HEK293 (cell line): ENCODE data around the gene SPOCK1.
A peak's percentile ranks its signal among the peaks of the same experiment; 100 is the strongest.

Experiments
- CTCF ChIA-PET: fragments of 350-600 bp; formaldehyde crosslinking; extraction: SDS; loops from one replicate; lab custom pipeline; 2021; ENCODE audit warnings: antibody characterized with exemption; lab: Yijun Ruan, JAX
- POLR2A ChIA-PET: fragments of 300-600 bp; formaldehyde crosslinking; extraction: SDS; loops from one replicate; lab custom pipeline; 2020; ENCODE audit warnings: antibody characterized with exemption, inconsistent platforms; lab: Yijun Ruan, JAX
- H3K27ac ChIP-seq: fragments of 200-500 bp; sonication (Bioruptor generic); 2 replicates; pipeline ENCODE4 v1.5.1; 2014; ENCODE audit warnings: low read depth, low read length, control low read depth, inconsistent platforms; ENCODE audit errors: extremely low read depth
- H3K36me3 ChIP-seq, 2 experiments: fragments of 200-500 bp in 1 of 2; sonication (Bioruptor generic) in 1 of 2; 1 replicate in 1 of 2; 2 replicates in 1 of 2; pipeline ENCODE4 v1.5.1; 2014 to 2017; ENCODE audit warnings: inconsistent platforms in 2 of 2, low read length in 2 of 2; ENCODE audit not compliant: control insufficient read depth in 2 of 2, insufficient read depth in 1 of 2
- H3K4me1 ChIP-seq: fragments of 200-500 bp; sonication (Bioruptor generic); 2 replicates; pipeline ENCODE4 v1.5.1; 2014; ENCODE audit warnings: mild to moderate bottlenecking, low read length, inconsistent platforms; ENCODE audit not compliant: control insufficient read depth, insufficient read depth
- H3K4me3 ChIP-seq: 2 replicates; pipeline ENCODE4 v1.5.1; 2011; ENCODE audit warnings: low read depth, mild to moderate bottlenecking, control low read depth, low read length, moderate library complexity
- H3K9me3 ChIP-seq: fragments of 200-500 bp; sonication (Bioruptor generic); 2 replicates; pipeline ENCODE4 v1.5.1; 2014; ENCODE audit warnings: low read depth, low read length, inconsistent platforms; ENCODE audit not compliant: control insufficient read depth, insufficient read depth
- ATF2 ChIP-seq: fragments of 450-650 bp; formaldehyde crosslinking; IDR thresholded peaks from 2 replicates; pipeline ENCODE4 v1.5.1; 2016; ENCODE audit warnings: missing biosample characterization, missing genetic modification characterization, low read depth
- EGR2 ChIP-seq: fragments of 450-650 bp; formaldehyde crosslinking; IDR thresholded peaks from 2 replicates; pipeline ENCODE4 v1.5.1; 2016; ENCODE audit warnings: low read depth, missing biosample characterization, missing genetic modification characterization
- HOXD13 ChIP-seq: sonication (generic); formaldehyde crosslinking; IDR thresholded peaks from 2 replicates; pipeline ENCODE4 v1.8.0; 2022; ENCODE audit warnings: missing genetic modification reagents, borderline replicate concordance
- PRDM1 ChIP-seq: fragments of 450-650 bp; formaldehyde crosslinking; IDR thresholded peaks from 2 replicates; pipeline ENCODE4; 2016; ENCODE audit warnings: missing biosample characterization, missing genetic modification characterization
- PRDM10 ChIP-seq: fragments of 450-650 bp; formaldehyde crosslinking; IDR thresholded peaks from 2 replicates; pipeline ENCODE4 v1.5.1; 2016; ENCODE audit warnings: missing biosample characterization, missing genetic modification characterization
- SP2 ChIP-seq: fragments of 450-650 bp; formaldehyde crosslinking; IDR thresholded peaks from 2 replicates; pipeline ENCODE4 v1.5.1; 2016; ENCODE audit warnings: missing biosample characterization, missing genetic modification characterization
- SP7 ChIP-seq: fragments of 450-650 bp; formaldehyde crosslinking; IDR thresholded peaks from 2 replicates; pipeline ENCODE4 v1.5.1; 2016; ENCODE audit warnings: missing biosample characterization, missing genetic modification characterization
- WT1 ChIP-seq: fragments of 450-650 bp; formaldehyde crosslinking; IDR thresholded peaks from 2 replicates; pipeline ENCODE4 v1.5.1; 2016; ENCODE audit warnings: missing biosample characterization, missing genetic modification characterization
- ZBTB20 ChIP-seq: fragments of 450-650 bp; formaldehyde crosslinking; IDR thresholded peaks from 2 replicates; pipeline ENCODE4 v1.5.1; 2016; ENCODE audit warnings: missing biosample characterization, missing genetic modification characterization
- ZFP41 ChIP-seq: fragments of 450-650 bp; formaldehyde crosslinking; IDR thresholded peaks from 2 replicates; pipeline ENCODE4 v1.5.1; 2016; ENCODE audit warnings: missing biosample characterization, missing genetic modification characterization, borderline replicate concordance
- ZIC2 ChIP-seq: fragments of 450-650 bp; formaldehyde crosslinking; IDR thresholded peaks from 2 replicates; pipeline ENCODE4 v1.5.1; 2016; ENCODE audit warnings: missing biosample characterization, missing genetic modification characterization
- ZNF10 ChIP-seq: fragments of 450-650 bp; formaldehyde crosslinking; IDR thresholded peaks from 2 replicates; pipeline ENCODE4 v1.5.1; 2017; ENCODE audit warnings: missing biosample characterization, missing genetic modification characterization
- ZNF146 ChIP-seq: fragments of 450-650 bp; formaldehyde crosslinking; IDR thresholded peaks from 2 replicates; pipeline ENCODE4 v1.5.1; 2016; ENCODE audit warnings: missing biosample characterization, missing genetic modification characterization
- ZNF155 ChIP-seq: fragments of 450-650 bp; formaldehyde crosslinking; IDR thresholded peaks from 2 replicates; pipeline ENCODE4 v1.5.1; 2016; ENCODE audit warnings: missing biosample characterization, missing genetic modification characterization
- ZNF157 ChIP-seq: fragments of 450-650 bp; formaldehyde crosslinking; IDR thresholded peaks from 2 replicates; pipeline ENCODE4 v1.5.1; 2016; ENCODE audit warnings: missing biosample characterization, missing genetic modification characterization
- ZNF239 ChIP-seq: fragments of 450-650 bp; formaldehyde crosslinking; IDR thresholded peaks from 2 replicates; pipeline ENCODE4 v1.5.1; 2016; ENCODE audit warnings: missing biosample characterization, missing genetic modification characterization
- ZNF24 ChIP-seq: fragments of 450-650 bp; formaldehyde crosslinking; IDR thresholded peaks from 2 replicates; pipeline ENCODE4 v1.5.1; 2016; ENCODE audit warnings: missing biosample characterization, missing genetic modification characterization
- ZNF580 ChIP-seq: fragments of 450-650 bp; formaldehyde crosslinking; IDR thresholded peaks from 2 replicates; pipeline ENCODE4 v1.5.1; 2016; ENCODE audit warnings: missing biosample characterization, missing genetic modification characterization
- ZNF645 ChIP-seq: fragments of 450-650 bp; formaldehyde crosslinking; IDR thresholded peaks from 2 replicates; pipeline ENCODE4; 2016; ENCODE audit warnings: missing biosample characterization, missing genetic modification characterization
- ZNF704 ChIP-seq: fragments of 450-650 bp; formaldehyde crosslinking; IDR thresholded peaks from 2 replicates; pipeline ENCODE4 v1.5.1; 2016; ENCODE audit warnings: missing biosample characterization, missing genetic modification characterization
- ZNF837 ChIP-seq: fragments of 450-650 bp; formaldehyde crosslinking; IDR thresholded peaks from 2 replicates; pipeline ENCODE4 v1.5.1; 2016; ENCODE audit warnings: missing biosample characterization, missing genetic modification characterization

SPOCK1 gene

GRCh38 chr5:137032929-137033328 is 466.2 kb downstream of the SPOCK1 start:
- Histone ChIP-seq H3K9me3 (no peaks in the 10 kb centered on the region), H3K4me1 (no peaks in the 10 kb centered on the region), H3K27ac (no peak overlapping the region), H3K36me3 (no peaks in the 10 kb centered on the region), H3K4me3 (no peak overlapping the region)
- ChIA-PET CTCF (interaction anchor here (1.6 kb wide), 1 partner anchor 42 kb away, joined by 4 read pairs; no protein-coding TSS in a partner anchor), POLR2A (no interaction called here)
- no peak for TF ChIP-seq ZBTB20 (tag by site-specific recombination)
- no peak for TF ChIP-seq ZNF24
- 0 out of 2 replicates have a peak, but pooled peaks have one; percentile 14 for TF ChIP-seq ZIC2 (tag by site-specific recombination)

GRCh38 chr5:137027758-137028157 is 471.4 kb downstream of the SPOCK1 start:
- TF ChIP-seq ZIC2 (tag by site-specific recombination): no peak
- no peak for TF ChIP-seq SP2 (tag by site-specific recombination)
- TF ChIP-seq ZNF580: no peak
- no peak for TF ChIP-seq PRDM10 (tag by site-specific recombination)
- TF ChIP-seq ZNF146: no peak
- no peak for TF ChIP-seq ZNF645 (tag by site-specific recombination)
- TF ChIP-seq ZNF157 (tag by site-specific recombination): no peak
- no peak for TF ChIP-seq ZNF837 (tag by site-specific recombination)
- TF ChIP-seq ATF2: no peak
- no peak for TF ChIP-seq PRDM1 (tag by site-specific recombination)
- TF ChIP-seq SP7 (tag by site-specific recombination): no peak
- no peak for TF ChIP-seq HOXD13
- no peak for TF ChIP-seq ZNF155 (tag by site-specific recombination)
- TF ChIP-seq WT1 (tag by site-specific recombination): no peak
- TF ChIP-seq ZNF10 (tag by site-specific recombination): no peak
- no peak for TF ChIP-seq ZNF704 (tag by site-specific recombination)
- no peak for TF ChIP-seq ZFP41 (tag by site-specific recombination)
- TF ChIP-seq EGR2 (tag by site-specific recombination): no peak
- no peak for TF ChIP-seq ZNF239 (tag by site-specific recombination)
- POLR2A ChIA-PET: no interaction called here
- no peak overlapping the region for H3K27ac ChIP-seq

More at GRCh38 chr5:137027758-137028157, 471.4 kb downstream of the SPOCK1 start:
- Histone ChIP-seq H3K9me3 (no peaks in the 10 kb centered on the region), H3K4me3 (no peak overlapping the region), H3K4me1 (0 out of 2 replicates have a peak, but pooled peaks cover 3% of the 10 kb centered on the region), H3K36me3 (no peaks in the 10 kb centered on the region)
- CTCF ChIA-PET: no interaction called here
